Cardiac muscle cell (in vitro differentiated cells and primary cell): ENCODE measurements around the gene COX20. TPM values are rescaled to one million over a fixed set of nuclear protein-coding genes. Genes with fewer than 3 reads are reported as not detected.
"Not testable (repeated sequence)": the region's sequence is repeated elsewhere in the genome, so short reads cannot be mapped to it uniquely, and the experiment has no call there.

ENCODE experiments used
- DNase-seq, 2 donors: peaks; one replicate each; pipeline versions ENCODE4 v3.0.0 to v3.0.0-alpha.2; 2010 to 2017; ENCODE audit warnings: low read depth in 1 of 2, low spot score in 1 of 2
- H3K27ac ChIP-seq: fragments of 200-600 bp; sonication (generic); 2 replicates; pipeline ENCODE4 v1.5.1; 2016
- H3K27me3 ChIP-seq: fragments of 200-600 bp; sonication (generic); 2 replicates; pipeline ENCODE4 v1.6.0; 2016; ENCODE audit warnings: control low read depth
- H3K36me3 ChIP-seq: fragments of 200-600 bp; sonication (generic); 2 replicates; pipeline ENCODE4 v1.5.1; 2016; ENCODE audit warnings: control low read depth
- H3K4me1 ChIP-seq: fragments of 200-600 bp; sonication (generic); 2 replicates; pipeline ENCODE4 v1.8.1; 2017; ENCODE audit warnings: low read depth, mild to moderate bottlenecking, mixed run types
- H3K4me3 ChIP-seq: fragments of 200-600 bp; sonication (generic); 2 replicates; pipeline ENCODE4 v1.5.1; 2016; ENCODE audit warnings: mild to moderate bottlenecking
- H3K9me3 ChIP-seq: fragments of 200-600 bp; sonication (generic); 2 replicates; pipeline ENCODE4 v1.5.1; 2017; ENCODE audit warnings: low read depth, mild to moderate bottlenecking, control low read depth
- CTCF ChIP-seq: IDR thresholded peaks from 2 replicates; pipeline ENCODE4 v1.5.1; 2012; ENCODE audit warnings: low read depth, mild to moderate bottlenecking, low read length
- polyA plus RNA-seq: library from polyadenylated mRNA; unstranded; fragments of >200 nt; fragmentation: Nextera tagmentation; extraction: Ambion mirVana; gene quantifications from 2 replicates; pipeline ENCODE4 v1.2.1, GENCODE V29; 2016
- total RNA-seq: library from RNA; depleted of rRNA; stranded (reverse); fragments of >200 nt; gene quantifications from 2 replicates; pipeline ENCODE4 v1.2.3, GENCODE V29; 2016

COX20 gene
- total and polyA plus RNA-seq, 2 experiments from 2014 or later = 55.8 to 104 TPM

- TF ChIP-seq CTCF = no peak
- peaks cover 9% of the 10 kb centered on the region for H3K4me1 ChIP-seq
- H3K4me3 ChIP-seq = no peak overlapping the region
- H3K9me3 ChIP-seq = no peaks in the 10 kb centered on the region
- no peaks in the 10 kb centered on the region for H3K27me3 ChIP-seq
- peak in 1 of 2 donors; percentile 18 for DNase-seq
- no peak overlapping the region for H3K27ac ChIP-seq
- H3K36me3 ChIP-seq = no peaks in the 10 kb centered on the region
Measured at GRCh38 chr1:244792188-244792850, 43.1 kb upstream of the COX20 start.

- no peak for DNase-seq
- H3K4me1 ChIP-seq = peaks cover 9% of the 10 kb centered on the region
- no peaks in the 10 kb centered on the region for H3K27me3 ChIP-seq
- no peak for TF ChIP-seq CTCF
- H3K27ac ChIP-seq = no peak overlapping the region
- H3K36me3 ChIP-seq = no peaks in the 10 kb centered on the region
- no peaks in the 10 kb centered on the region for H3K9me3 ChIP-seq
- H3K4me3 ChIP-seq = no peak overlapping the region
Measured at GRCh38 chr1:244794071-244794470, 41.4 kb upstream of the COX20 start.

- not testable (repeated sequence) for H3K27ac ChIP-seq, H3K27me3 ChIP-seq, H3K4me3 ChIP-seq, H3K9me3 ChIP-seq, H3K4me1 ChIP-seq, DNase-seq, H3K36me3 ChIP-seq
Measured at GRCh38 chr1:244794516-244794915, 40.9 kb upstream of the COX20 start.

- H3K9me3 ChIP-seq = no peaks in the 10 kb centered on the region
- peak; percentile 73 to 77 for DNase-seq
- peak; percentile 76 for TF ChIP-seq CTCF
- no peaks in the 10 kb centered on the region for H3K36me3 ChIP-seq
- no peak overlapping the region for H3K4me3 ChIP-seq
- H3K4me1 ChIP-seq = no peaks in the 10 kb centered on the region
- no peak overlapping the region for H3K27ac ChIP-seq
- no peaks in the 10 kb centered on the region for H3K27me3 ChIP-seq
Measured at GRCh38 chr1:244796719-244797406, 38.6 kb upstream of the COX20 start.

GRCh38 chr1:244800821-244801220, 34.6 kb upstream of the COX20 start:
- Histone ChIP-seq H3K36me3 (no peaks in the 10 kb centered on the region), H3K4me1 (no peaks in the 10 kb centered on the region)

More at GRCh38 chr1:244800821-244801220, 34.6 kb upstream of the COX20 start:
- no peaks in the 10 kb centered on the region for H3K27me3 ChIP-seq
- no peak for DNase-seq
- no peak overlapping the region for H3K4me3 ChIP-seq
- no peak overlapping the region for H3K27ac ChIP-seq
- TF ChIP-seq CTCF = no peak
- H3K9me3 ChIP-seq = no peaks in the 10 kb centered on the region
